ENCODE measurements around the gene DENND4B. TPM values are rescaled to one million over a fixed set of nuclear protein-coding genes. Genes with fewer than 3 reads are reported as not detected.

DENND4B gene
- total and polyA plus RNA-seq, 9 of the 15 experiments (the other 6 are each of a cell fraction or from before 2014, with no cell fraction given), result 9.5 to 80.5 (median 23.1) TPM

- TF ChIP-seq, protein P1, sequence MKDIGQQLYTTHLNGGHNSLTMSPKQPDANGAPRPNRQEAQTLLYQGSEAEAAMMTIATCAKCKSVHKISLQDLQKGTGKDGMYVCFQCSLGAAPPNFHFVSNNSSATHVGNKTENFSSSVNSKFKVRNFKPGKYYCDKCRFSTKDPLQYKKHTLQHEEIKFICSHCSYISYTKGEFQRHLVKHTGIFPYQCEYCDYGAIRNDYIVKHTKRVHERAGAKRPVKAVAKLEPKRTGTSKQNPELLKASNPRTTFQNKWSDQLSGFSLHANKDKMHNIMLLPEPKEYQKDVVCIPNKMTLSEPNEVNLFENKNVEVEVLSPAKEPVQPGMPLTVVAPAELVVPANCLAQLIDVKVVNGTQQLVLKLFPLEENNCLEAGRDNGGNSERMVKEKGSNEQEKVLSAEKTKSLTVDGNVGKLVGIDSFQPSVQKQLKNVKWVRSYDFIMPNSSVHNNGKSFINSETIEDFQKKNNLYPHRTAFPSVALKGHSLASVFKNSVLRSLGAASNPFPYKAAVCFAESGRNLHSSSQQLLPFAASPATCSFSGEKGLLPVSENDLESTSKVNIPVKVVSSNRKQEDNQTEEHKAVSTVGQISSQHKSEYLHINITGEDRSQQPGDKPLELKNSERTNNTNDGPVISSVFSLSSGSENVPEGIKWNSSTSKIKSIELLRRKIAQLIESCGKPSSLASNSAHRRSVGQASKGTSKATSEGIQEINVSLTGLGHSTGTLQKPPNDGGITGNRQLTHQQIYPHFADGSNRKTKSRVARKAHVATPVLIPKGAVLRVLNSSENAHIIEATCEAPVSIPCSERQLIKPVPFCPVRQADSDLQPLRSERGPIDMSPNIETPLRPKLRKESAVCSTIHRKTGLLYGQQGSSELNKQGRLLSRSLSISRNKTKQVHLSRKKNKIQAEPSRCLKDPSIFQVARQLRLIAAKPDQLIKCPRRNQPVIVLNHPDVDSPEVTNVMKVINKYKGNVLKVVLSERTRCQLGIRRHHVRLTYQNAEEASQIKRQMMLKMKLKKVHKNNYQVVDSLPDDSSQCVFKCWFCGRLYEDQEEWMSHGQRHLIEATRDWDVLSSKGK (CRISPR knock-in tag; IDR thresholded peaks at IDR 0.05), result no peak
- TF ChIP-seq ETS1 (conservative IDR thresholded peaks at IDR 0.05; ENCODE audit: control insufficient read depth, low read depth, low read length), result no peak
- no peak for TF ChIP-seq ZNF224 (CRISPR knock-in tag; IDR thresholded peaks at IDR 0.05)
- TF ChIP-seq SMARCA4 (IDR thresholded peaks at IDR 0.05), result peak; percentile 35; the same call in 1 of the 2 replicates
- TF ChIP-seq POLR3A (IDR thresholded peaks at IDR 0.05; ENCODE audit: borderline replicate concordance, extremely low read depth, insufficient read depth, insufficient read length), result no peak
- TF ChIP-seq THRAP3 (IDR thresholded peaks at IDR 0.05; ENCODE audit: borderline replicate concordance), result no peak
These were observed 63.3 kb downstream of the DENND4B start (continued) for GRCh38 chr1:153883223-153883622.

All from K562 (cell line).